Measurements from ENCODE around the gene ANKFN1.

The ANKFN1 gene

GRCh38 chr17:56482229-56482628 is 329.0 kb downstream of the ANKFN1 start:
- TF ChIP-seq, protein P1, sequence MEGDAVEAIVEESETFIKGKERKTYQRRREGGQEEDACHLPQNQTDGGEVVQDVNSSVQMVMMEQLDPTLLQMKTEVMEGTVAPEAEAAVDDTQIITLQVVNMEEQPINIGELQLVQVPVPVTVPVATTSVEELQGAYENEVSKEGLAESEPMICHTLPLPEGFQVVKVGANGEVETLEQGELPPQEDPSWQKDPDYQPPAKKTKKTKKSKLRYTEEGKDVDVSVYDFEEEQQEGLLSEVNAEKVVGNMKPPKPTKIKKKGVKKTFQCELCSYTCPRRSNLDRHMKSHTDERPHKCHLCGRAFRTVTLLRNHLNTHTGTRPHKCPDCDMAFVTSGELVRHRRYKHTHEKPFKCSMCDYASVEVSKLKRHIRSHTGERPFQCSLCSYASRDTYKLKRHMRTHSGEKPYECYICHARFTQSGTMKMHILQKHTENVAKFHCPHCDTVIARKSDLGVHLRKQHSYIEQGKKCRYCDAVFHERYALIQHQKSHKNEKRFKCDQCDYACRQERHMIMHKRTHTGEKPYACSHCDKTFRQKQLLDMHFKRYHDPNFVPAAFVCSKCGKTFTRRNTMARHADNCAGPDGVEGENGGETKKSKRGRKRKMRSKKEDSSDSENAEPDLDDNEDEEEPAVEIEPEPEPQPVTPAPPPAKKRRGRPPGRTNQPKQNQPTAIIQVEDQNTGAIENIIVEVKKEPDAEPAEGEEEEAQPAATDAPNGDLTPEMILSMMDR (IDR thresholded peaks at IDR 0.05), result no peak

DNA sequence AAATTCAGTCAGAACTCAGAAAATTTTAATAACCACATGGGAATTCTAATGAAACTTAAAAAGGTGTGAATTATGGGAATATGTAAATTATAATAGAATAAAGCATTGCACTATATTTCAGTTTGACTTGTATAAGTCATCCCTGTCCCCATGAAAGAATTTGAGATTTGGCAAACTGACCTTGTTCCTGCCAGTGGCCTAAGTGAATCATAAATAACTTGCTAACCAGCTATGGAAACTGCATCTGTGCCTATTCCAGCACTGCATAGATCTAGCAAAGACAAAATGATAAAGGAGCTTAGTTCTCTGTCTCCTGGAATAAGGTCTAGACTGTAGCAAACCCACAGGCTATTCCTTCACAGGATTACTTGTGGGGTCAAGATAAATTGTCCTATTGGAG is 333.5 kb downstream of the ANKFN1 start:
- TF ChIP-seq, protein P1 (IDR thresholded peaks at IDR 0.05), result no peak

DNA sequence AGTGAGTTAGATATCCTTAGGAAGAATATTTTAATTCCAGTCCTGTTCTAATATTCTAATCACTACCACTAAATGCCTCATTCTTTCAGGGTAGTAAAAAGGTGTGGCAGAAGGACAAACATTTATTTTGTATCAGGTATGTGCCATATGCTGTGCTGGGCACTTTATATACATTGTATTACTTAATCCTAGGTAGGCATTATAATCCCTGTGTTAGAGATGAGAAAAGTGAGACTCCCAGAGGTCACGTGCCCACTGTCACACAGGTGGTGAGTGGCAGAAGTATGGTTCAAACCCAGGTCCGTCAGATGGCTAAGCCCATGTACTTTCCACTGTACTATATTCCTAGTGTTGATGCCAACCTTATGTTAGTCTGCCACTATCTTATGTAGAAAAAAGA is 335.5 kb downstream of the ANKFN1 start:
- TF ChIP-seq, protein P1 (IDR thresholded peaks at IDR 0.05), result no peak

GRCh38 chr17:56489980-56490379 is 336.7 kb downstream of the ANKFN1 start:
- TF ChIP-seq, protein P1 (IDR thresholded peaks at IDR 0.05), result no peak

GRCh38 chr17:56495556-56495955 is 342.3 kb downstream of the ANKFN1 start:
- TF ChIP-seq, protein P1 (IDR thresholded peaks at IDR 0.05), result no peak

DNA sequence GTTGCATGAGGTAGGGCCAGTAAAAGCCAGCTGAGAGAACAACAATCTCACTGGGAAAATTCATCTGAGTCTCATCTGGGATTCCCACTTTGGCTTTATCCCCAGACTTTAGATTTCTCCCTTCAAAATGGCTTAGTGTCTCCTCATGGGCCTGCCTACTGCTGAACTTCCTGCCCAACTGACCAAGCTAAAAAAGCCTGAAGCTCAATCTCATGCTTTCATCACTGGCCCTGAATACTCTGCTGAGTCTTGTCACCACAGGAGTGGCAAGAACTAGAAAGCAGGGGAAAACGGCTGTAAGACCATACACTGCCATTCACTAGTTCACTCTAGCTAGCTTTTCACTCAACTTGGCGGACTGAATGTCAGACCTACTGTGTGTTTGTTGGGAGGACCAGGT is 343.9 kb downstream of the ANKFN1 start:
- TF ChIP-seq, protein P1 (IDR thresholded peaks at IDR 0.05), result no peak

- TF ChIP-seq, protein P1 (IDR thresholded peaks at IDR 0.05), result peak; percentile 59
Observed at GRCh38 chr17:56499799-56500388, 346.6 kb downstream of the ANKFN1 start.

DNA sequence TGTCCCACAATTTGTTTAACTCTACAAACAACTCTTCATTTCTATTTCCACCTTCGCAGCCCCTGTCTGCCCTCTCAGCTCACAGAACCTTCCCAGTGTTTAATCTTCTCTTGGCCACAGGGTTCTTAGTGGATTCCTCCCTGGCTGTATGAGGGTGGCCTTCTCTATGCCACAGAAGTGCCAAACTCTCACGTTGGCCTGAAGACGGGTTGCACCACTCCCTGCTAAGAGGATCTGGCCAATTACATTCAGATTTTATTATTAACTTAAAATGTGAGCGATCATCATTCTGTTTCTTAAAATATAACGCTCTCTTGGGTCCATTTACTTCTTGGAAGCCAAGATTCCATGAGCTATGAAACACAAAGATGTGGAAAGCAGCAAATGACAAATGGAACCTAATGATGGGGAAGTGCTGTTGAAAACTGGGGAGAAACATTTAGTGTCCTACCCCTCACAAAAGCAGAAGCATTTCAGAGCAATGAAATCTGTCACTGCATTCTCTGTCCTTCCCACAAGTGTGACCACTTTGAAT is 348.9 kb downstream of the ANKFN1 start:
- TF ChIP-seq, protein P1 (IDR thresholded peaks at IDR 0.05), result no peak

Measured in LNCAP (cell line).